Measurements from ENCODE around the gene LMNTD2.

LMNTD2 gene

DNA sequence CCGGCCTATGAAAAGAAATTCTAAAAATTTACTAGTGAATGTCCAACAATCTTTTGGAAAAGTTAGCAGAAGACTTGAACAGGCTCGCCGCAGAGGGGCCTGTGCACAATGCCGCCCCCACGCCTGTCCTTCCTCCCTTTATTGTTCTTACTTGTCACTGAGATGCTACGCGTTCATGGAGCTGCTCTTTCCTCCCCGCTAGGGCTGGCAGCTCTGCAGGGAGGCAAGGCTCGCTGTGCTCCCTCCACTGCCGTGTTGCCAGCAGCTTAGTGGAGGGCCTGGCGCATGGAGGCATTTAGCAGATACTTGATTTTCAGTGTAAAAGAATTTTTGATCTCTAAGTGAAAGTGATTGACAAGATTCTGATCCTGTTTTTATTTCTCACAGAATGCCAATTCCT is 30.5 kb upstream of the LMNTD2 start:
- H3K4me1 ChIP-seq: no peaks in the 10 kb centered on the region
- H3K9me3 ChIP-seq: no peaks in the 10 kb centered on the region
- no peaks in the 10 kb centered on the region for H3K27me3 ChIP-seq
- peaks cover 8% of the 10 kb centered on the region for H3K36me3 ChIP-seq
- TF ChIP-seq CTCF (IDR thresholded peaks at IDR 0.05; ENCODE audit: low read depth, low read length): no peak
- no peak overlapping the region for H3K4me3 ChIP-seq (ENCODE audit: low read depth, low read length)
- DNase-seq: no peak

- Histone ChIP-seq H3K36me3 (peaks cover 8% of the 10 kb centered on the region), H3K4me1 (no peaks in the 10 kb centered on the region), H3K9me3 (no peaks in the 10 kb centered on the region), H3K4me3 (ENCODE audit: low read depth, low read length) (no peak overlapping the region), H3K27me3 (no peaks in the 10 kb centered on the region)
- DNase-seq: no peak
- no peak for TF ChIP-seq CTCF (IDR thresholded peaks at IDR 0.05; ENCODE audit: low read depth, low read length)
These were observed 29.3 kb upstream of the LMNTD2 start for GRCh38 chr11:589798-590197.

DNA sequence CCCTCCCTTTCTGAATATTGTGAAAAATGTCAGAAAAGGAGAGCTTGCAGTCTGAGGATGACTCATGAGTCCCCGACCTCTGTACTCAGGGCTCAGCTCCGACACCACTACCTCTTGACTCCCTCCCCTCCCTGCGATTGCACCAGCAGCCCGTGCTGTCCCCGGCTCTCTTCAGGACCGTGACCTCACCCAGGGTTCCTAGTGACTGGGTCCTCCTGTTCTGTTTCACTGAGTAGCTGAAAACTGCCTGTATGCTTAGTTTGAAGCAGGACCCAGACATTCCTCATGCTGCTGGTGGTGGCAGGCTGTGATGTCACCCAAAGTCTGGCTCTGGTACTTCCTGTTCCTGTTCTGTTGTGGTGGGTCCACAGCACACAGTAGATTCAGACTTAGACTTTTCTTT is 27.4 kb upstream of the LMNTD2 start:
- Histone ChIP-seq H3K36me3 (peaks cover 14% of the 10 kb centered on the region), H3K4me3 (ENCODE audit: low read depth, low read length) (no peak overlapping the region), H3K4me1 (no peaks in the 10 kb centered on the region), H3K27me3 (no peaks in the 10 kb centered on the region), H3K9me3 (no peaks in the 10 kb centered on the region)
- no peak for TF ChIP-seq CTCF (IDR thresholded peaks at IDR 0.05; ENCODE audit: low read depth, low read length)
- DNase-seq: no peak

DNA sequence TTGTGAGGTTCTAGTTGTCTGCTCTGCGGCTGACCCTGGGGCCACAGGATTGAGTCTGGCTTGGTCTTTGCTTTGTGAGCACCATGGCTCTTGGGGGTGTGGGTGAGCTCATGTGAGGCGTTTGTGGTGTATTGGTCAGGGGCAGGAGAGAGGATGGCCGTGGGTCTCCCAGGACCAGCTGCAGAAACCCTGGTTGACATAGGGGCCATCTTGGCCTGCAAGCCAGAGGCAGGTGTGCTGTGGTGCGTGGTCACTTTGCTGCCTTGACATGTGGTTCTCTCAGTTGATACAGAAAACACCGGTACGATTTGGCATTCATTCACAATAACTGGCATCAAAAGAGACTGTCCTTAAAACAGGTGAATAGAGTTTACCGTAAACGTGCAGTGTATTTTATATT is 27.0 kb upstream of the LMNTD2 start:
- Histone ChIP-seq H3K36me3 (peaks cover 10% of the 10 kb centered on the region), H3K4me1 (no peaks in the 10 kb centered on the region), H3K9me3 (no peaks in the 10 kb centered on the region), H3K4me3 (ENCODE audit: low read depth, low read length) (no peak overlapping the region), H3K27me3 (no peaks in the 10 kb centered on the region)
- TF ChIP-seq CTCF (IDR thresholded peaks at IDR 0.05; ENCODE audit: low read depth, low read length): no peak
- no peak for DNase-seq

- no peaks in the 10 kb centered on the region for H3K9me3 ChIP-seq
- H3K4me1 ChIP-seq: no peaks in the 10 kb centered on the region
- no peak for DNase-seq
- H3K36me3 ChIP-seq: peaks cover 6% of the 10 kb centered on the region; the same call in 1 of the 2 replicates
- no peaks in the 10 kb centered on the region for H3K27me3 ChIP-seq
- H3K4me3 ChIP-seq (ENCODE audit: low read depth, low read length): no peak overlapping the region
- TF ChIP-seq CTCF (IDR thresholded peaks at IDR 0.05; ENCODE audit: low read depth, low read length): no peak
These were observed 26.1 kb upstream of the LMNTD2 start for GRCh38 chr11:586376-587316.

DNA sequence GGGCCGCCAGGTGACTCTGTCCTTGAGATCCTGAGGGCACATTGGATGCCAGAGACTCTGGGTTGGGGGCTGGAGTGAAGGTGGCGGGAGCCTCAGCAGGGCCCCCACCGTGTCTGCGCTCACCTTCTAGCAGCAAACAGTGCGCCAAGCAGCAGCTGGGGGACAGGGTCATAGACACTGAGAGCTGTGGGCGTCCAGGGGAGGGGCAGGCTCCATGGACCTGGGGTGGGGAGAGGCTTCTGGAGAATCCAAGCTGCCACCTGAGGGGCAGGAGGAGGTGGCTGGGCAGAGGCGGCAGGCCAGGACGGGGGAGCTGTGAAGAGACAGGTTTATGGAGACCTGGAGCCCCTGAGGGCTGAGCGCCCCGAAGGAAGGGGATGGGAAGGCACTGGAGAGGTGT is 23.7 kb upstream of the LMNTD2 start:
- Histone ChIP-seq H3K27me3 (no peaks in the 10 kb centered on the region), H3K36me3 (peaks cover 6% of the 10 kb centered on the region; the same call in 1 of the 2 replicates), H3K9me3 (no peaks in the 10 kb centered on the region), H3K4me3 (ENCODE audit: low read depth, low read length) (no peak overlapping the region), H3K4me1 (no peaks in the 10 kb centered on the region)
- no peak for DNase-seq
- TF ChIP-seq CTCF (IDR thresholded peaks at IDR 0.05; ENCODE audit: low read depth, low read length): no peak

Data from BE2C (cell line).